A549 (cell line): ENCODE results near the gene ROR2. TPM values are rescaled to one million over a fixed set of nuclear protein-coding genes. Genes with fewer than 3 reads are reported as not detected.

Experiments
- ATAC-seq, 2 experiments: fragments of 200-7000 bp in 1 of 2; fragments of >200 bp in 1 of 2; cut with Nextera tagmentation in 1 of 2; cut with Tn5 transposase in 1 of 2; 3 replicates each; pipeline versions ENCODE4 v1.8.0 to v1.9.1; 2018 to 2020; ENCODE audit warnings: mild to moderate bottlenecking in 1 of 2, moderate library complexity in 1 of 2
- CTCF ChIA-PET: fragments of 300-600 bp; sonication (Branson Sonifier 250); formaldehyde crosslinking; extraction: SDS; loops from one replicate; lab custom pipeline; 2021; ENCODE audit warnings: antibody characterized with exemption, inconsistent platforms; lab: Yijun Ruan, JAX
- POLR2A ChIA-PET: fragments of 350-600 bp; formaldehyde crosslinking; extraction: SDS; loops from one replicate; lab custom pipeline; 2021; ENCODE audit warnings: antibody characterized with exemption, inconsistent platforms; lab: Yijun Ruan, JAX
- DNase-seq, 2 experiments: peaks; one replicate each; pipeline versions ENCODE4 v3.0.0 to v3.0.0-alpha.2; 2011 to 2016; ENCODE audit warnings: low read depth in 1 of 2, low spot score in 1 of 2
- FAIRE-seq: peaks from 2 replicates; lab custom pipeline; 2011; peaks lifted over from hg19 to GRCh38; lab: Jason Lieb, UNC
- H3K27ac ChIP-seq, 2 experiments: fragments of >200 bp; sonication (Bioruptor Twin); formaldehyde crosslinking; 3 replicates each; pipeline ENCODE4 v1.5.1; 2016 to 2017
- H3K4me1 ChIP-seq: fragments of >200 bp; sonication (Bioruptor Twin); formaldehyde crosslinking; 3 replicates; pipeline ENCODE4 v1.6.1; 2016
- H3K4me2 ChIP-seq: fragments of >200 bp; sonication (Bioruptor Twin); formaldehyde crosslinking; 3 replicates; pipeline ENCODE4 v1.6.1; 2016
- H3K4me3 ChIP-seq: fragments of >200 bp; sonication (Bioruptor Twin); formaldehyde crosslinking; 3 replicates; pipeline ENCODE4 v1.5.1; 2016
- H3K9me3 ChIP-seq: fragments of >200 bp; sonication (Bioruptor Twin); formaldehyde crosslinking; 3 replicates; pipeline ENCODE4 v1.6.1; 2016
- CBX2 ChIP-seq: fragments of 200-600 bp; sonication (generic); IDR thresholded peaks from 2 replicates; pipeline ENCODE4 v1.6.1; 2016; ENCODE audit warnings: low read depth, mild to moderate bottlenecking, borderline replicate concordance
- CTCF ChIP-seq: fragments of >200 bp; sonication (Bioruptor Twin); formaldehyde crosslinking; IDR thresholded peaks from 3 replicates; pipeline ENCODE4 v1.5.1; 2016
- ESRRA ChIP-seq: fragments of 150-350 bp; IDR thresholded peaks from 2 replicates; pipeline ENCODE4 v1.6.1; 2014; ENCODE audit warnings: mild to moderate bottlenecking, low read length, borderline replicate concordance
- FOSL2 ChIP-seq, 2 experiments: fragments of 450-650 bp in 1 of 2; fragments of >200 bp in 1 of 2; sonication (Bioruptor Twin) in 1 of 2; formaldehyde crosslinking; IDR thresholded peaks; 2 replicates each; pipeline versions ENCODE4 v1.5.0 to v1.6.1; 2016 to 2020; ENCODE audit warnings: mild to moderate bottlenecking in 1 of 2, moderate library complexity in 1 of 2
- HES2 ChIP-seq: fragments of >200 bp; sonication (Bioruptor Twin); formaldehyde crosslinking; IDR thresholded peaks from 2 replicates; pipeline ENCODE4 v1.6.1; 2016
- KDM1A ChIP-seq: fragments of 200-600 bp; sonication (generic); IDR thresholded peaks from 2 replicates; pipeline ENCODE4 v1.6.1; 2016; ENCODE audit warnings: low read depth, mild to moderate bottlenecking
- KDM5A ChIP-seq: fragments of 200-600 bp; sonication (generic); IDR thresholded peaks from 2 replicates; pipeline ENCODE4 v1.6.1; 2016; ENCODE audit warnings: antibody characterized with exemption, mild to moderate bottlenecking
- MYC ChIP-seq: IDR thresholded peaks from 2 replicates; pipeline ENCODE4 v1.6.1; 2012; ENCODE audit warnings: mild to moderate bottlenecking, inconsistent platforms, low read length, improper control_type of control experiment, borderline replicate concordance
- NFE2L2 ChIP-seq: fragments of 150-350 bp; conservative IDR thresholded peaks from 2 replicates; pipeline ENCODE4 v1.6.1; 2014; ENCODE audit warnings: low read length
- PBX3 ChIP-seq: IDR thresholded peaks from 2 replicates; pipeline ENCODE4 v1.6.1; 2012
- POLR2A ChIP-seq: IDR thresholded peaks from 2 replicates; pipeline ENCODE4 v1.6.1; 2012; ENCODE audit warnings: mild to moderate bottlenecking, low read length
- REST ChIP-seq: fragments of 200-600 bp; sonication (generic); IDR thresholded peaks from 2 replicates; pipeline ENCODE4 v1.6.1; 2016; ENCODE audit warnings: antibody characterized with exemption, mild to moderate bottlenecking, moderate library complexity
- RNF2 ChIP-seq: fragments of 200-600 bp; sonication (generic); IDR thresholded peaks from 2 replicates; pipeline ENCODE4 v1.6.1; 2016; ENCODE audit warnings: low read depth, mild to moderate bottlenecking, antibody characterized with exemption, moderate library complexity, borderline replicate concordance
- SMC3 ChIP-seq: fragments of >200 bp; sonication (Bioruptor Twin); formaldehyde crosslinking; IDR thresholded peaks from 3 replicates; pipeline ENCODE4 v1.6.1; 2018; ENCODE audit warnings: inconsistent platforms
- WGBS: methylation state at CpG from one replicate; pipeline ENCODE4 v1.1.6; 2017; ENCODE audit errors: missing lambda C conversion rate; 5-methylcytosine and 5-hydroxymethylcytosine counted together
- polyA plus RNA-seq, 4 experiments: library from polyadenylated mRNA; depleted of rRNA in 3 of 4; stranded (reverse); fragments of >200 nt; fragmentation: RNase III in 1 of 4; extraction: RNeasy Plus Mini Kit Qiagen cat#74134 plus additional on column Dnase treatment in 1 of 4; gene quantifications; 2 replicates in 3 of 4; 3 replicates in 1 of 4; pipeline ENCODE4 v1.2.3, GENCODE V29; 2011 to 2017

ROR2 gene
- polyA plus RNA-seq, 2 of the 4 experiments (the other 2 are of a cell fraction), result 0.12 to 0.53 TPM

- no peaks in the 10 kb centered on the region for H3K4me1 ChIP-seq
- FAIRE-seq, result no peak
- WGBS, result 39% methylated on average over 5 of the region's 5 CpGs
- H3K4me2 ChIP-seq, result no peak overlapping the region
- H3K4me3 ChIP-seq, result no peak overlapping the region
- POLR2A ChIA-PET, result no interaction called here
- CTCF ChIA-PET, result no interaction called here
- no peak for DNase-seq
- no peak overlapping the region for H3K27ac ChIP-seq
- H3K9me3 ChIP-seq, result 0 out of 3 replicates have a peak, but pooled peaks cover 4% of the 10 kb centered on the region
- no peak for TF ChIP-seq NFE2L2
- no peak for TF ChIP-seq FOSL2 (IDR thresholded peaks at IDR 0.05)
- no peak for TF ChIP-seq FOSL2 (CRISPR knock-in tag; IDR thresholded peaks at IDR 0.05)
- no peak for TF ChIP-seq ESRRA
- TF ChIP-seq KDM1A, result no peak
- no peak for ATAC-seq
Measured at GRCh38 chr9:91549177-91549576, 400.9 kb downstream of the ROR2 start.

- no peaks in the 10 kb centered on the region for H3K4me1 ChIP-seq
- POLR2A ChIA-PET, result no interaction called here
- DNase-seq, result no peak
- H3K4me3 ChIP-seq, result no peak overlapping the region
- no peak overlapping the region for H3K4me2 ChIP-seq
- FAIRE-seq, result no peak
- ATAC-seq, result no peak
- H3K27ac ChIP-seq, result no peak overlapping the region
- CTCF ChIA-PET, result no interaction called here
- WGBS, result 52% methylated on average over 2 of the region's 2 CpGs
- 0 out of 3 replicates have a peak, but pooled peaks cover 4% of the 10 kb centered on the region for H3K9me3 ChIP-seq
- TF ChIP-seq HES2, result no peak
Measured at GRCh38 chr9:91547081-91547480, 402.9 kb downstream of the ROR2 start.

GRCh38 chr9:91546574-91546973 is 403.5 kb downstream of the ROR2 start:
- 0 out of 3 replicates have a peak, but pooled peaks cover 4% of the 10 kb centered on the region for H3K9me3 ChIP-seq
- no peak overlapping the region for H3K4me3 ChIP-seq
- no peak overlapping the region for H3K4me2 ChIP-seq
- no peak overlapping the region for H3K27ac ChIP-seq
- FAIRE-seq, result no peak
- CTCF ChIA-PET, result no interaction called here
- no peak for DNase-seq
- no peak for ATAC-seq
- no peaks in the 10 kb centered on the region for H3K4me1 ChIP-seq
- POLR2A ChIA-PET, result no interaction called here
- WGBS, result 85% methylated on average over 4 of the region's 4 CpGs
- TF ChIP-seq MYC (no peak), REST (no peak), PBX3 (no peak), SMC3 (no peak), POLR2A (no peak), CTCF (no peak), CBX2 (no peak), KDM5A (no peak), RNF2 (no peak)
- TF ChIP-seq, all 56 proteins: peak for 0
